ENCODE measurements around the gene KIF17.

KIF17 gene

DNA sequence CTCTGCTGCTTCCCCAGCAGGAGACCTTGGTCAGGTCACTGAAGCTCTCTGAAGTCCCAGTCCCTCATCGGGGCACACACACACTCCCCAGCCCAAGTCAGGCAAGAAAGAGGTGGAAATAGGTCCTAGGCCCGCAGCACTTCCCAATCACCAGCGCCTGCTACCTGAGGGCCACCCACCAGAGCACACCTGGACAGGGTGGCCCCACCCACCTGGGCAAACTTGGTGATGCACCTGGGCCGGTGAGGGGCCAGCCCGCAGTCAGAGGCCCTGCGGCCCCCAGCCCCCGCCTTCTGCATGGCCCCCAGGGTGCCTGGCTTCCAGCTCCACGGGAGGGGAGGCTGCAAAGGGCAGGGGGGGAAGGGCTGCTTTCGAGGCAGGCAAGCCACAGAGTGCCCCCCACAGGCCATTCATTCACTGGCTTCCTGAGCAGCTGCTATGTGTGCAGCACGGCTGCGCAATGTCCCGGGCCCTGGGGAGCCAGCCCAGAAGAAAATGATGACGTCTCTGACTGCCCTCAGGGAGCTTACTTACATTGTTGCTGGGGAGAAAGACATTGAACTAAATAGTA, 10.0 kb upstream of the KIF17 start:
- Histone ChIP-seq H3K27ac (ENCODE audit: low read depth in 2 of 2, low read length in 2 of 2) (no peak overlapping the region), H3K4me1 (ENCODE audit: control insufficient read depth in 2 of 2, insufficient read depth in 2 of 2, low read length in 2 of 2) (peaks cover 8% of the 10 kb centered on the region in 2 donors), H3K4me3 (ENCODE audit: low read length in 2 of 2) (no peak overlapping the region), H3K9ac (ENCODE audit: low read depth in 1 of 2, low read length in 2 of 2) (no peak overlapping the region), H3K27me3 (ENCODE audit: control insufficient read depth in 2 of 2, insufficient read depth in 2 of 2, low read length in 2 of 2) (peaks cover 32 to 33% of the 10 kb centered on the region in 2 donors), H3K9me3 (ENCODE audit: control insufficient read depth in 2 of 2, low read length in 2 of 2) (no peaks in the 10 kb centered on the region), H3K36me3 (ENCODE audit: control insufficient read depth in 2 of 2, insufficient read depth in 2 of 2, low read length in 2 of 2) (no peaks in the 10 kb centered on the region)

DNA sequence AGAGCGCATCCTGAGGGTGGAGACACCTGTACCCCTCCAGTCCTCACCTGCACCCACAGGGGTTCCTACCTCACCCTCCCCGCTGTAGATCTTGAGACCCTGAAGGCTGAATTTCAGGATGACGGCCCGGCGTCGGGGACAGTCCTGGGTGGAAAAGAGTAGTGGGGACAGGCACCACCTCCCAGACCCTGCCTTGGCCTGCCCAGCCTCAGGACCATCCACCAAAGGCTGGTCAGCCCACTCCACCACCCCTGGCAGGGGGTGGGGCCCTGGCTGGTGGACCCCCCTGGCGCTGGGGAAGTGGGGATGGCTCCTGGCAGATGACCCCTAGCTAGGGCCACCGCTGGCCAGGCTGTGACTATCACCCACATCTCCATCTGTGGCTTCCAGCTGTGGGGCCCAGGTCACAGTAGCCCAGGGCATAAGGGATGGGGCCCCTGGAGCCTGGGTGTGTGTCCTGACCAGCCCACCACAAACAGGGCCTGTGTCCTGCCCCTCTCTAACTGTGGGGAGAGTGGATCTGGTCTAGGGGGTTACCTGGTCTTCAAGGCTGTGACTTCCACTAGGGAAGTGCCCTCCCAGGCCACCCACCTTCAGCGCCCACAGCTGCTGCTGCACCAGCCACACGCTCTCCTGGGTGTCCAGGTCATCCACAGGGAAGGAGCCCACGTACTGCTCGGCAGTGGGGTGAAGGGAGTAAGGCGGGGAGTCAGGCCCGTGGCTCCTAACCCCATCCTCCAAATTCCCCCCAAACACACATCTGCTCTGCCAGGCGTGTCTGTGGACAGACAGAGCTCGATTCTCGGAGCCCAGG, 9.3 kb upstream of the KIF17 start:
- no peak overlapping the region for H3K9ac ChIP-seq (ENCODE audit: low read depth in 1 of 2, low read length in 2 of 2)
- no peak overlapping the region for H3K27ac ChIP-seq (ENCODE audit: low read depth in 2 of 2, low read length in 2 of 2)
- H3K9me3 ChIP-seq (ENCODE audit: control insufficient read depth in 2 of 2, low read length in 2 of 2), result no peaks in the 10 kb centered on the region
- H3K27me3 ChIP-seq (ENCODE audit: control insufficient read depth in 2 of 2, insufficient read depth in 2 of 2, low read length in 2 of 2), result peaks cover 28 to 32% of the 10 kb centered on the region in 2 donors
- peaks cover under 1 to 1% of the 10 kb centered on the region in 2 donors for H3K4me1 ChIP-seq (ENCODE audit: control insufficient read depth in 2 of 2, insufficient read depth in 2 of 2, low read length in 2 of 2)
- H3K4me3 ChIP-seq (ENCODE audit: low read length in 2 of 2), result no peak overlapping the region
- H3K36me3 ChIP-seq (ENCODE audit: control insufficient read depth in 2 of 2, insufficient read depth in 2 of 2, low read length in 2 of 2), result no peaks in the 10 kb centered on the region

GRCh38 chr1:20726118-20726911, 8.5 kb upstream of the KIF17 start:
- Histone ChIP-seq H3K27me3 (ENCODE audit: control insufficient read depth in 2 of 2, insufficient read depth in 2 of 2, low read length in 2 of 2) (peaks cover 27 to 30% of the 10 kb centered on the region in 2 donors), H3K9ac (ENCODE audit: low read depth in 1 of 2, low read length in 2 of 2) (no peak overlapping the region), H3K4me3 (ENCODE audit: low read length in 2 of 2) (no peak overlapping the region), H3K27ac (ENCODE audit: low read depth in 2 of 2, low read length in 2 of 2) (no peak overlapping the region), H3K9me3 (ENCODE audit: control insufficient read depth in 2 of 2, low read length in 2 of 2) (no peaks in the 10 kb centered on the region), H3K4me1 (ENCODE audit: control insufficient read depth in 2 of 2, insufficient read depth in 2 of 2, low read length in 2 of 2) (no peaks in the 10 kb centered on the region), H3K36me3 (ENCODE audit: control insufficient read depth in 2 of 2, insufficient read depth in 2 of 2, low read length in 2 of 2) (no peaks in the 10 kb centered on the region)

DNA sequence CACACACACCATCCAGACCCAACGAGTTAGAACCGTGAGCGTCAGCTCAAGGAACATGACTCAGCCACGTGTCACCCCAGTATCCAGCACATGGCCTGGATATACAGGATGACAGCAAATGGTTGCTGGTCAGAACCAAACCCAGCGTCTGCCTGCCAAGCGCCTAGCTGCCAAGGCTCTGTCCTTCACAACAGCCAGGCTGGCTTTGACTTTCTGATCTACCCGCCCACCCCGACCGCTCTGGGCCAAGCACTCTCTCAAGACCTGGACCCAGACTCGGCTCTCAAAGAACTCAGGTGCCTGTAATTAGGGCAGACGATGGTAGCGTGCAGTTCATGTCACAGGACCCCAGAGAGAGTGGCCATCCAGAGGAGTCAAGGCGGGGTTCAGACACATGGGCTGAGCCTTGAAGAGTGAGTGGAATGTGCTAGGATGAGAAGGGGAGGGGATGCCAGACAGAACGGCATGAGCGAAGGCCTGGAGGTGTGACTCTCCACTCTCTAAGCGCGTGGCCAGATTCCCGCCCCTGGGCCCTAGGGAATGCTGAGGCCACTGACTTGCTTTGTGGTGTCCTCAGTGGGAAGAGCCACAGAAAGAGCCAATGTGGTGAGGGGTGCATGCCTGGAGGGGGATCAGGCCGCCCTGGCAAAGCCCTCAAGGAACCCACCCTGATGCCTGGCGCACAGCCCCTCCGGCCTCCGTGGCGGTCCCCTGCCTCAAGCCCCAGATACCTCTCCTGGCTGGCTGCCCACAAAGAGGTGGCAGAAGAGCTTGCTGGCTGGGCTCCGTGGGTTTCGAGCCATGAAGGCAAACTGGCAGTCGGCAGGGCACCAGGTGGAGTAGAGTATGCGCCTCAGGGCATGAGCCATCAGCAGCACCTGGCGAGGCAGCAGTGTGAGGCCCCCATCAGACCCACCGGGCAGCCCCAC, 7.6 kb upstream of the KIF17 start:
- Histone ChIP-seq H3K27me3 (ENCODE audit: control insufficient read depth in 2 of 2, insufficient read depth in 2 of 2, low read length in 2 of 2) (peaks cover 19 to 22% of the 10 kb centered on the region in 2 donors), H3K4me3 (ENCODE audit: low read length in 2 of 2) (no peak overlapping the region), H3K4me1 (ENCODE audit: control insufficient read depth in 2 of 2, insufficient read depth in 2 of 2, low read length in 2 of 2) (no peaks in the 10 kb centered on the region), H3K9ac (ENCODE audit: low read depth in 1 of 2, low read length in 2 of 2) (no peak overlapping the region), H3K27ac (ENCODE audit: low read depth in 2 of 2, low read length in 2 of 2) (no peak overlapping the region), H3K36me3 (ENCODE audit: control insufficient read depth in 2 of 2, insufficient read depth in 2 of 2, low read length in 2 of 2) (no peaks in the 10 kb centered on the region), H3K9me3 (ENCODE audit: control insufficient read depth in 2 of 2, low read length in 2 of 2) (no peaks in the 10 kb centered on the region)

DNA sequence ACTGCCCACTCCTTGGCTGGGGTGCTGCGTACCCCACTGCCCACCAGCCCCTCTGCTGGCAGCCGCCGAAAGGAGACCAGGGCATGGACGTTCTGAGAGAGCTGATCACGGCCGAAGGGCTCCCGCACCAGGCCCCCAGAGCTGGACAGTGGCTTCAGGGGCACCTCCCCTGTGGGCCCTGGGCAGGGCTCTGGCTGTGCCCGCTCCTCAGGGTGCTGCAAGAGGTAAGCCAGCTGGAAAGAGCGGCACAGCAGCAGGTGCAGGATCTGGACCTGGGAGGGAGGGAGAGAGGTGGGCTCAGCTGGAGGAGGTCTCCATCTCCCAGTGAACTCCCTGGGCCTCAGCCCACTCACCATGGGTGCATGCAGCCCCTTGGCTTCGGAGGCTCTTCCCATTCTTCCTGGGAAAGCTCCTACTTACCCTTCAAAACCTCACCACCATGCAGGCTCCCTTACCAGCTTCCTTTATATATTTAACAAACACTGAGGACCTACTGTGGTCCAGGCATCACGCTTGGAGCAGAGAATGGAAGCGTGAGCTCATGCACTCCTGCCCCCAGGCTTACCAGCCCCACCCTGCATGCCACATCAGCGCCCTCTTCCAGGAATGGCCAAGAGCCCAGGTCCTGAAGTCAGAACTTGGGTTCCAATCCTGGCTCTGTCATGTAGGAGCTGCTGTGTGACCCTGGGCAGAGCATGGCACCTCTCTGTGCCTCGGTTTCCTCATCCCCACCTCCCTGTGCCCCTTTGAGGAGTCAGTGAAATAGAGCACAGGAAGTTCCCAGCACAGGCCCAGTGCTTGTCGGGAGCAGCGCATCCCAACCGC, 6.8 kb upstream of the KIF17 start:
- Histone ChIP-seq H3K36me3 (ENCODE audit: control insufficient read depth in 2 of 2, insufficient read depth in 2 of 2, low read length in 2 of 2) (no peaks in the 10 kb centered on the region), H3K4me3 (ENCODE audit: low read length in 2 of 2) (no peak overlapping the region), H3K4me1 (ENCODE audit: control insufficient read depth in 2 of 2, insufficient read depth in 2 of 2, low read length in 2 of 2) (no peaks in the 10 kb centered on the region), H3K9me3 (ENCODE audit: control insufficient read depth in 2 of 2, low read length in 2 of 2) (no peaks in the 10 kb centered on the region), H3K9ac (ENCODE audit: low read depth in 1 of 2, low read length in 2 of 2) (no peak overlapping the region), H3K27ac (ENCODE audit: low read depth in 2 of 2, low read length in 2 of 2) (no peak overlapping the region), H3K27me3 (ENCODE audit: control insufficient read depth in 2 of 2, insufficient read depth in 2 of 2, low read length in 2 of 2) (peaks cover 12 to 13% of the 10 kb centered on the region in 2 donors)

- Histone ChIP-seq H3K4me3 (ENCODE audit: low read length in 2 of 2) (no peak overlapping the region), H3K27ac (ENCODE audit: low read depth in 2 of 2, low read length in 2 of 2) (no peak overlapping the region), H3K36me3 (ENCODE audit: control insufficient read depth in 2 of 2, insufficient read depth in 2 of 2, low read length in 2 of 2) (no peaks in the 10 kb centered on the region), H3K9me3 (ENCODE audit: control insufficient read depth in 2 of 2, low read length in 2 of 2) (no peaks in the 10 kb centered on the region), H3K9ac (ENCODE audit: low read depth in 1 of 2, low read length in 2 of 2) (no peak overlapping the region), H3K27me3 (ENCODE audit: control insufficient read depth in 2 of 2, insufficient read depth in 2 of 2, low read length in 2 of 2) (peaks cover 5 to 7% of the 10 kb centered on the region in 2 donors), H3K4me1 (ENCODE audit: control insufficient read depth in 2 of 2, insufficient read depth in 2 of 2, low read length in 2 of 2) (no peaks in the 10 kb centered on the region)
Observed at GRCh38 chr1:20723537-20724363, 5.9 kb upstream of the KIF17 start.

GRCh38 chr1:20723159-20723536, 5.3 kb upstream of the KIF17 start:
- Histone ChIP-seq H3K27ac (ENCODE audit: low read depth in 2 of 2, low read length in 2 of 2) (no peak overlapping the region), H3K27me3 (ENCODE audit: control insufficient read depth in 2 of 2, insufficient read depth in 2 of 2, low read length in 2 of 2) (peaks cover 4 to 5% of the 10 kb centered on the region in 2 donors), H3K9me3 (ENCODE audit: control insufficient read depth in 2 of 2, low read length in 2 of 2) (no peaks in the 10 kb centered on the region), H3K9ac (ENCODE audit: low read depth in 1 of 2, low read length in 2 of 2) (no peak overlapping the region), H3K36me3 (ENCODE audit: control insufficient read depth in 2 of 2, insufficient read depth in 2 of 2, low read length in 2 of 2) (no peaks in the 10 kb centered on the region), H3K4me3 (ENCODE audit: low read length in 2 of 2) (no peak overlapping the region), H3K4me1 (ENCODE audit: control insufficient read depth in 2 of 2, insufficient read depth in 2 of 2, low read length in 2 of 2) (peaks cover 0 to 1% of the 10 kb centered on the region in 2 donors)

DNA sequence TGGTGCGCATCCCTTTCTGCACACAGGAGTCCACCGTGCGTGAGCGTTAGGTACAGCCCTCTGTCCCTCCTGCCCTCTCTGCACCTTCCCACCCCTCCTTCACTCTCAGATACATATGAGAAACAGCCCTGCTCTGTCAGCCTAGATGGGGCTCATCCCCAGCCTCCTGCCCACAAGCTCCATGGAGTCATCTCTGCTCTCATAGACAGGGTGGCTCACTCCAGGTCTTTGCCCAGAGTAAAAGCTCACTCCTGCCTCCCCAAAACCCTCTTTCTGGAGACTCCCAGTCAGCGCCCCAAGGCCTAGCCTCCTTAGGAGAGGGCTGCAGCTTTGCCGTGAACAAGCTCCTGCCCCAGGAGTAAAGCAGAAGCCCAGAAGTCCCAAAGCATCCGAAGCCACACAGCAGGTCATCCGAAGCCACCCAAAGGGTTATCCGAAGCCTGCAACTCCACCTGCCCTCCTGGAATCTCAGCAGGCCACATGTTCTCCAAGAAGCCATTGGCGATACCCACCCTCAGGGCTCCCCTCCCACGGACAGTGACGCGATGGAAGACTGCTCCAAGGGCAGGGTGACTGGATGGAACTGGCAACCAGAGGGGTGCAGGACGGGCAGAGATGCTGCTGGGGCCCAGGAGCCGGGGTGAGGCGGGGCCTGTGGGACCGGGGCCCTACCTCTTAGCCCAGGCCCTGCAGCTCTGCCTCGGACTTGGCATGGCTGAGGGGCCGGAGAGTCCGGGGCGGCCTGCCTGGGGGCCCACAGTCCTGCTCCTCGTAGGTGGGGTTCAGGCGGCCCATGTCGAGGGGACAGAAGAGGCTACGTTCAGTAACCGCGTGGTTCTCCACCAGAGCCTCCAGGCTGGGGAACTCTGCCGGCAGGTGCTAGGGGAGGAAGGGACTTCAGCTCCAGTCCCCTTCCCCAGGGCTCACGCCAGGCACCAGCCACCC, 3.6 kb upstream of the KIF17 start:
- Histone ChIP-seq H3K27ac (ENCODE audit: low read depth in 2 of 2, low read length in 2 of 2) (no peak overlapping the region), H3K4me3 (ENCODE audit: low read length in 2 of 2) (no peak overlapping the region), H3K9me3 (ENCODE audit: control insufficient read depth in 2 of 2, low read length in 2 of 2) (no peaks in the 10 kb centered on the region), H3K4me1 (ENCODE audit: control insufficient read depth in 2 of 2, insufficient read depth in 2 of 2, low read length in 2 of 2) (peaks cover 3 to 5% of the 10 kb centered on the region in 2 donors), H3K27me3 (ENCODE audit: control insufficient read depth in 2 of 2, insufficient read depth in 2 of 2, low read length in 2 of 2) (peaks cover 7 to 11% of the 10 kb centered on the region in 2 donors), H3K36me3 (ENCODE audit: control insufficient read depth in 2 of 2, insufficient read depth in 2 of 2, low read length in 2 of 2) (no peaks in the 10 kb centered on the region), H3K9ac (ENCODE audit: low read depth in 1 of 2, low read length in 2 of 2) (no peak overlapping the region)
